ENCODE results near the gene LRRC8B. TPM values are rescaled to one million over a fixed set of nuclear protein-coding genes. Genes with fewer than 3 reads are reported as not detected.

Gene LRRC8B
- total and polyA plus RNA-seq, 9 of the 15 experiments (the other 6 are each of a cell fraction or from before 2014, with no cell fraction given), result 4.3 to 43.7 (median 14.4) TPM

DNA sequence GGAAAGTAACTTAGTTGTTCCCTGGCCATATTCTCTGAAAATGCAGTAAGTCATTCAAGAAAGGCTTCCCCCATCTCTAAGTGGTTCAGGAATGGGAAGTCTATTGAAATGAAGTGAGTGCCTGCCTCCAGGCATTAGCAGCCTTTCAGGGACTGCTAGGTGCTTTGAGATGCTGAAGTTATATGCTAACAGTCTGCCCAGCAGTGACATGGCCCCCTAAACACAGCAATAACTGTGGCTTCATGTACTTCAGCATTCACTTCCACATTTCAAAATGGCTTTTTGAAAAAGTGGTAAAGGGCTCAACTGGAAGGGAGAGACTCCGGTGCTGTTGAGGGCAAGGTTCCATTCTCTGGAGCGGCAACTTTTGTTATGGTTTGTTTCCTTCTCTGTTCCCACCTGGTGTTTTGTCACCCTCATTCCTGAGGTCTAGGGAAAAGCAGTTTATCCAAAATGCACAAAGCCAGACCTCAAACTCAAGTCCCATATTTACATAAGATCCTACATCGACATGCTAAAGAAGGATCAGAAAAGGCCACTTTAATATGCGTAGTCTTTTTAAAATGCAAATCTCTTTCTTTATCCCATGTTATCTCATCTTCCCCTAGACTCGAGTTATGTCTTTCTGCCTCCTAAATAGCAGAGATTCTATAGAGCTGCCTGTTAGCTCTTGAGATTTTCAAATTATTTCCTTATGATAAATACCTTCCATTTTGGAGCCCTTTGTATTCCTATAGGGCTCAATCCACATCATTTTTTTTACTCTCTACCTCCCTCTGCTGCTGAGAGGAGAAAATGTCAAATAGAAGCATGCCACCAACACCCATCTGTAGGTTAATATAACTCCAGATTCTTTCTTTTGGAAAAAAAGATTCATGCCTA is 74.1 kb downstream of the LRRC8B start:
- H3K27ac ChIP-seq (ENCODE audit: extremely low read depth, low read depth, low read length), result no peak overlapping the region
- no peaks in the 10 kb centered on the region for H3K9me3 ChIP-seq (replicated peaks; ENCODE audit: control insufficient read depth, insufficient read depth, low read depth, low read length)
- POLR2A ChIA-PET, result interaction anchor here (1.0 kb wide), 1 partner anchor 80 kb away, joined by 4 read pairs; no protein-coding TSS in a partner anchor
- H3K4me1 ChIP-seq (replicated peaks in 1 of 2; ENCODE audit: control insufficient read depth in 2 of 2, insufficient read depth in 2 of 2, low read length in 2 of 2), result no peaks in the 10 kb centered on the region
- peak; percentile 89 for ATAC-seq
- H2AFZ ChIP-seq (ENCODE audit: low read depth, low read length), result no peak overlapping the region
- BruUV-seq (replicated peaks), result no TSS peak
- CTCF ChIA-PET (ENCODE audit: low intra/inter-chr PET ratio), result interaction anchor here (0.6 to 3.0 kb wide), 4 partner anchors 27 to 139 kb away, joined by 3 to 26 read pairs (median 4); no protein-coding TSS in a partner anchor
- no peaks in the 10 kb centered on the region for H3K27me3 ChIP-seq (ENCODE audit: control insufficient read depth in 2 of 2, insufficient read depth in 2 of 2, low read length in 2 of 2)
- H3K9me1 ChIP-seq (ENCODE audit: control insufficient read depth, insufficient read depth, low read length), result no peaks in the 10 kb centered on the region
- peak; percentile 49 to 56 (median 51) for DNase-seq (ENCODE audit: extremely low read depth in 1 of 4, low spot score in 3 of 4)
- H3K9ac ChIP-seq (ENCODE audit: insufficient read depth in 1 of 2, low read depth in 2 of 2, low read length in 2 of 2), result no peak overlapping the region
- H3K79me2 ChIP-seq (ENCODE audit: control insufficient read depth, insufficient read depth, low read length), result peaks cover 2% of the 10 kb centered on the region; the same call in 1 of the 3 replicates
- 67% methylated on average over 3 of the region's 5 CpGs for WGBS (ENCODE audit: insufficient coverage, low coverage, missing lambda C conversion rate)
- intact Hi-C loops (cut with micrococcal nuclease) (loop anchor here (1.0 to 2.0 kb wide), 3 partner anchors 54 to 115 kb away; no protein-coding TSS in a partner anchor), in situ Hi-C loops (cut with MboI) (loop anchor here (5.0 kb wide), 1 partner anchor 81 kb away; no protein-coding TSS in a partner anchor)
- H3K4me3 ChIP-seq, result no peak overlapping the region
- no peak overlapping the region for H3K4me2 ChIP-seq (ENCODE audit: insufficient read depth, low read length)
- FAIRE-seq, result peak; percentile 6
- H4K20me1 ChIP-seq (replicated peaks; ENCODE audit: control insufficient read depth, insufficient read depth, low read length), result no peaks in the 10 kb centered on the region; the same call in 1 of the 2 replicates
- H3K36me3 ChIP-seq (ENCODE audit: control insufficient read depth, insufficient read depth, low read length), result peaks cover 32% of the 10 kb centered on the region; the same call in 2 of the 3 replicates
- TF ChIP-seq ZNF3 (CRISPR knock-in tag; IDR thresholded peaks at IDR 0.05) (no peak), POLR2A (conservative IDR thresholded peaks at IDR 0.05) (peak; percentile 22), ARID2 (IDR thresholded peaks at IDR 0.05) (0 out of 2 replicates have a peak, but pooled peaks have one; percentile 25), MED1 (CRISPR knock-in tag; IDR thresholded peaks at IDR 0.05; ENCODE audit: borderline replicate concordance) (no peak), SUPT5H (IDR thresholded peaks at IDR 0.05) (peak; percentile 13; the same call in 1 of the 2 replicates), RAD21 (CRISPR knock-in tag; conservative IDR thresholded peaks at IDR 0.05 in 1 of 2, IDR thresholded peaks at IDR 0.05 in 1 of 2) (peak; percentile 70 to 83), E2F3 (CRISPR knock-in tag; IDR thresholded peaks at IDR 0.05) (no peak)
- TF ChIP-seq, protein P1, sequence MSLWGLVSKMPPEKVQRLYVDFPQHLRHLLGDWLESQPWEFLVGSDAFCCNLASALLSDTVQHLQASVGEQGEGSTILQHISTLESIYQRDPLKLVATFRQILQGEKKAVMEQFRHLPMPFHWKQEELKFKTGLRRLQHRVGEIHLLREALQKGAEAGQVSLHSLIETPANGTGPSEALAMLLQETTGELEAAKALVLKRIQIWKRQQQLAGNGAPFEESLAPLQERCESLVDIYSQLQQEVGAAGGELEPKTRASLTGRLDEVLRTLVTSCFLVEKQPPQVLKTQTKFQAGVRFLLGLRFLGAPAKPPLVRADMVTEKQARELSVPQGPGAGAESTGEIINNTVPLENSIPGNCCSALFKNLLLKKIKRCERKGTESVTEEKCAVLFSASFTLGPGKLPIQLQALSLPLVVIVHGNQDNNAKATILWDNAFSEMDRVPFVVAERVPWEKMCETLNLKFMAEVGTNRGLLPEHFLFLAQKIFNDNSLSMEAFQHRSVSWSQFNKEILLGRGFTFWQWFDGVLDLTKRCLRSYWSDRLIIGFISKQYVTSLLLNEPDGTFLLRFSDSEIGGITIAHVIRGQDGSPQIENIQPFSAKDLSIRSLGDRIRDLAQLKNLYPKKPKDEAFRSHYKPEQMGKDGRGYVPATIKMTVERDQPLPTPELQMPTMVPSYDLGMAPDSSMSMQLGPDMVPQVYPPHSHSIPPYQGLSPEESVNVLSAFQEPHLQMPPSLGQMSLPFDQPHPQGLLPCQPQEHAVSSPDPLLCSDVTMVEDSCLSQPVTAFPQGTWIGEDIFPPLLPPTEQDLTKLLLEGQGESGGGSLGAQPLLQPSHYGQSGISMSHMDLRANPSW (CRISPR knock-in tag; IDR thresholded peaks at IDR 0.05), result 0 out of 2 replicates have a peak, but pooled peaks have one; percentile 37
- TF ChIP-seq, protein P2, sequence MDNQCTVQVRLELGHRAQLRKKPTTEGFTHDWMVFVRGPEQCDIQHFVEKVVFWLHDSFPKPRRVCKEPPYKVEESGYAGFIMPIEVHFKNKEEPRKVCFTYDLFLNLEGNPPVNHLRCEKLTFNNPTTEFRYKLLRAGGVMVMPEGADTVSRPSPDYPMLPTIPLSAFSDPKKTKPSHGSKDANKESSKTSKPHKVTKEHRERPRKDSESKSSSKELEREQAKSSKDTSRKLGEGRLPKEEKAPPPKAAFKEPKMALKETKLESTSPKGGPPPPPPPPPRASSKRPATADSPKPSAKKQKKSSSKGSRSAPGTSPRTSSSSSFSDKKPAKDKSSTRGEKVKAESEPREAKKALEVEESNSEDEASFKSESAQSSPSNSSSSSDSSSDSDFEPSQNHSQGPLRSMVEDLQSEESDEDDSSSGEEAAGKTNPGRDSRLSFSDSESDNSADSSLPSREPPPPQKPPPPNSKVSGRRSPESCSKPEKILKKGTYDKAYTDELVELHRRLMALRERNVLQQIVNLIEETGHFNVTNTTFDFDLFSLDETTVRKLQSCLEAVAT (IDR thresholded peaks at IDR 0.05), result 0 out of 4 replicates have a peak, but pooled peaks of 1 of the 2 experiments have one; percentile 40
- TF ChIP-seq, protein P3, sequence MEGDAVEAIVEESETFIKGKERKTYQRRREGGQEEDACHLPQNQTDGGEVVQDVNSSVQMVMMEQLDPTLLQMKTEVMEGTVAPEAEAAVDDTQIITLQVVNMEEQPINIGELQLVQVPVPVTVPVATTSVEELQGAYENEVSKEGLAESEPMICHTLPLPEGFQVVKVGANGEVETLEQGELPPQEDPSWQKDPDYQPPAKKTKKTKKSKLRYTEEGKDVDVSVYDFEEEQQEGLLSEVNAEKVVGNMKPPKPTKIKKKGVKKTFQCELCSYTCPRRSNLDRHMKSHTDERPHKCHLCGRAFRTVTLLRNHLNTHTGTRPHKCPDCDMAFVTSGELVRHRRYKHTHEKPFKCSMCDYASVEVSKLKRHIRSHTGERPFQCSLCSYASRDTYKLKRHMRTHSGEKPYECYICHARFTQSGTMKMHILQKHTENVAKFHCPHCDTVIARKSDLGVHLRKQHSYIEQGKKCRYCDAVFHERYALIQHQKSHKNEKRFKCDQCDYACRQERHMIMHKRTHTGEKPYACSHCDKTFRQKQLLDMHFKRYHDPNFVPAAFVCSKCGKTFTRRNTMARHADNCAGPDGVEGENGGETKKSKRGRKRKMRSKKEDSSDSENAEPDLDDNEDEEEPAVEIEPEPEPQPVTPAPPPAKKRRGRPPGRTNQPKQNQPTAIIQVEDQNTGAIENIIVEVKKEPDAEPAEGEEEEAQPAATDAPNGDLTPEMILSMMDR (IDR thresholded peaks at IDR 0.05 in 2 of 3, conservative IDR thresholded peaks at IDR 0.05 in 1 of 3; ENCODE audit: insufficient read depth in 2 of 3, low read depth in 1 of 3, low read length in 3 of 3), result peak; percentile 60 to 76 (median 69); a peak in 5 of 6 replicates
